Stimulated activated CD8-positive, alpha-beta memory T cell treated with anti-CD3 and anti-CD28 coated beads, Interleukin-7, amount 100 ng/mL, for 24 hours (primary cell): ENCODE results near the gene KLHL10.
"Not testable (repeated sequence)": the region's sequence is repeated elsewhere in the genome, so short reads cannot be mapped to it uniquely, and the experiment has no call there.

ENCODE experiments used
- DNase-seq: peaks from one replicate; pipeline ENCODE4 v3.0.0-alpha.2; 2020; ENCODE audit warnings: low read depth

The KLHL10 gene

GRCh38 chr17:41813152-41813680, 24.4 kb upstream of the KLHL10 start:
- DNase-seq: no peak

- DNase-seq: no peak
These were observed 23.9 kb upstream of the KLHL10 start for GRCh38 chr17:41813699-41814124.

- DNase-seq: no peak
These were observed 23.4 kb upstream of the KLHL10 start for GRCh38 chr17:41814195-41814594.

DNA sequence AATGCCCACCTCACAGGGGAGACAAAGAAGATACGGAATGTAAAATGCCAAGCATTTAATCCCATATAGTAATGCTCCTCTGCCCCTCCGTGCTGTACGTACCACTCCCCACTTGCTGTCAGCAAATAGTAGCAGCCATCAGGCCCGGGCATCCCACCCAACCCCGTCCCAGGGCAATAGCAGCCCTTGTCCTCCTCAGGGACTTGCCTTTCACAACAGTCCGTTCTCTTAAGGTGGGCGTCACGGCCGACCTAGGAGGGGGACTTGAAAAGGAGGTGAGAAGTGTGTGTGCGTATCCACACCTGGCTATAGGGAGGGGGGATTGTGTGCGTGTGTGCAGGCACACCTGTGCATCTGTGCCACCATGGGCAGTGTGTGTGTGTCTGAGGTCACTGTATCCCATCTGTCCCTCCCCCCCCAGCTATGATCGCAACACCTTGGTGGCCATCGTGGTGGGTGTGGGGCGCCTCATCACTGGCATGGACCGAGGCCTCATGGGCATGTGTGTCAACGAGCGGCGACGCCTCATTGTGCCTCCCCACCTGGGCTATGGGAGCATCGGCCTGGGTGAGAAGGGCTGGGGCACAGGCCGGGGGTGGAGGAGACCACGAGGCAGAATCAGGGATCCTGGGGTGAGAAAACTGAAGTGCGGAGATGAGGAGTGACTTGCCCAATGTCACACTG, 20.8 kb upstream of the KLHL10 start:
- DNase-seq: no peak

DNA sequence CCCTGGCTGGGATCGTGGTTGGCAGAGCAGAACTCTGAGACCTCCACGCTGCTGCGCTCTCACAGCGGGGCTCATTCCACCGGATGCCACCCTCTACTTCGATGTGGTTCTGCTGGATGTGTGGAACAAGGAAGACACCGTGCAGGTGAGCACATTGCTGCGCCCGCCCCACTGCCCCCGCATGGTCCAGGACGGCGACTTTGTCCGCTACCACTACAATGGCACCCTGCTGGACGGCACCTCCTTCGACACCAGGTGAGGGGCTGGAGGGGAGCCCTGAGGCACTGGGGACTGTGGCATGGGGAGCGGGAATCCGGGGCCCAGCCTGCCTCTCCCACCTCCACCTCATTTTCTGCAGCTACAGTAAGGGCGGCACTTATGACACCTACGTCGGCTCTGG, 19.6 kb upstream of the KLHL10 start:
- DNase-seq: no peak

GRCh38 chr17:41821776-41822175, 15.8 kb upstream of the KLHL10 start:
- DNase-seq: no peak

DNA sequence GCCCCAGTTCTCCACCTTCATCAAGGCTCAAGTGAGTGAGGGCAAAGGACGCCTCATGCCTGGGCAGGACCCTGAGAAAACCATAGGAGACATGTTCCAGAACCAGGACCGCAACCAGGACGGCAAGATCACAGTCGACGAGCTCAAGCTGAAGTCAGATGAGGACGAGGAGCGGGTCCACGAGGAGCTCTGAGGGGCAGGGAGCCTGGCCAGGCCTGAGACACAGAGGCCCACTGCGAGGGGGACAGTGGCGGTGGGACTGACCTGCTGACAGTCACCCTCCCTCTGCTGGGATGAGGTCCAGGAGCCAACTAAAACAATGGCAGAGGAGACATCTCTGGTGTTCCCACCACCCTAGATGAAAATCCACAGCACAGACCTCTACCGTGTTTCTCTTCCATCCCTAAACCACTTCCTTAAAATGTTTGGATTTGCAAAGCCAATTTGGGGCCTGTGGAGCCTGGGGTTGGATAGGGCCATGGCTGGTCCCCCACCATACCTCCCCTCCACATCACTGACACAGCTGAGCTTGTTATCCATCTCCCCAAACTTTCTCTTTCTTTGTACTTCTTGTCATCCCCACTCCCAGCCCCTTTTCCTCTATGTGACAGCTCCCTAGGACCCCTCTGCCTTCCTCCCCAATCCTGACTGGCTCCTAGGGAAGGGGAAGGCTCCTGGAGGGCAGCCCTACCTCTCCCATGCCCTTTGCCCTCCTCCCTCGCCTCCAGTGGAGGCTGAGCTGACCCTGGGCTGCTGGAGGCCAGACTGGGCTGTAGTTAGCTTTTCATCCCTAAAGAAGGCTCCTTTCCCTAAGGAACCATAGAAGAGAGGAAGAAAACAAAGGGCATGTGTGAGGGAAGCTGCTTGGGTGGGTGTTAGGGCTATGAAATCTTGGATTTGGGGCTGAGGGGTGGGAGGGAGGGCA, 15.1 kb upstream of the KLHL10 start:
- DNase-seq: no peak

- no peak for DNase-seq
These were observed 14.5 kb upstream of the KLHL10 start for GRCh38 chr17:41823141-41823524.

GRCh38 chr17:41823580-41823979, 14.0 kb upstream of the KLHL10 start:
- no peak for DNase-seq

DNA sequence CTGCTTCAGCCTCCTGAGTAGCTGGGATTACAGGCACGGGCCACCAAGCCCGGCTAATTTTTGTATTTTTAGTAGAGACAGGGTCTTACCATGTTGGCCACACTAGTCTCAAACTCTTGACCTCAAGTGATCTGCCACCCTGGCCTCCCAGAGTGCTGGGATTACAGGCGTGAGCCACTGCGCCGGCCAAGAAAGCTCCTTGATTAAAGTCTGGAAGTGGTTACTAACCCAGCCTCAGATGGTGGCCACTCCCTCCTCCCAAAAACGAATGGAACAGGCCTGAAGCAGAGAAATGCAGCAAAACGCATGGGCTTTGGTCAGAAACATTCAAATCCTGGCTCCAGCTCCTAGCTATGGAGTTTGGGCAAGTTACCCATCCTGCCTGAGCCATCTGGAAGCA, 13.5 kb upstream of the KLHL10 start:
- no peak for DNase-seq

DNA sequence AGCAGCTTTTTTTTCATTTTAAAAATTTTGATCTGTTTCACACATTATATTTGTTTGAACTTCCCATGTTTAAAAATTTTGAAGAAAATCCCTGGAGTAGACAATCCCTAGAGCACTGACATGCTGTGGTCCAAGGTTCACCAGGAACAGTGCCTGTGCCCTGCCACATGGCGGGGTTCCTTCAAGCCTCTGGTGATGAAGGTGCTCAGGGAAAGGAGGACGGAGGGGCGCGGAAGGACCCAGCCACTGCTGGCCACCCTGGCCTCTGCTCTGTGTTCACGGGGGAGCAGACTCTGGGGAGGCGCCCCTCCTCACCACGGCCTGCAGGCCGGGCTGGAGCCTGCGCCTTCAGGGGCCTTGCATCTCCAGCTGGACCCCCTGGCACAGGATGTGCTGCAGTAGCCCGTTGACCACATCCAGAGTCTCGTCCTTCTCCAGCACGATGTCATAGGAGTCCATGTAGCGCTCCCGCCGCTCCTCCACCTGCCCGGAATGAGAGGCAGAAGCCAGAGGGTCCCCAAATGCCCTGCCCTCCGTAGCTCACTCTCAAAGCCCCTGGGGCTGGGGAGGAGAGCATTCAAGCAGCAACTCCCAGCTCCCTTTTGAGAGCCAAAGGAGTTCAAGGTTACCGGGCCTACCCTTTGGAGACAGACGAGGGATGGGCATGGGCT, 12.3 kb upstream of the KLHL10 start:
- no peak for DNase-seq

GRCh38 chr17:41829961-41830360, 7.7 kb upstream of the KLHL10 start:
- not testable (repeated sequence) for DNase-seq

DNA sequence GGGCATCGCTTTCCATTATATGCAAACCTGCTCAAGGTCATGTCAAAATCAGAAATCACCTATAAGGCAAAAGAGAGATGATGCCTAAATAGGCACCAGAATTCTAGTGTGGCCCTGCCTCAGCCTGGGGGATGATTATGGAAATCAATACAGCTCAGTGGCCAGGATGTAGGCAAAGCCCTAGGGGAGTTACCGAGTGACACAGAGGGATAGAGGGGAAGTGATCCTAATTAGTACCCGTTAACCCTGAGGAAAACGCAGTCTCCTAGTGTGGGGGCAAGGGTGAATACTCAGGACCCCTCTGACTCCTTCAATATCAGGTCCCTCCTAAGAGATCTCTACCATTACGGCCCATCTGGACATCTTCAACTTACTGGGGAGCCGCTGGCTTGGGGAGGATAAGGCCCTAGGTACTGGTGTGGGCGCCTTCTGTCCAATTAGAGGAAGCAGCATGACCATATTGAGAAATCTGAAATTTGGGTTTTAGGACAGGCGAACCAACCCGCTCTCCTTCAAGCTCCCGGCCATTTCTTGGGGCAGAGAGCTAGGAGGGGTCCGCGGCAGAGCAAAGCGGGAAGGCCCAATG, 2.3 kb upstream of the KLHL10 start:
- DNase-seq: no peak

DNA sequence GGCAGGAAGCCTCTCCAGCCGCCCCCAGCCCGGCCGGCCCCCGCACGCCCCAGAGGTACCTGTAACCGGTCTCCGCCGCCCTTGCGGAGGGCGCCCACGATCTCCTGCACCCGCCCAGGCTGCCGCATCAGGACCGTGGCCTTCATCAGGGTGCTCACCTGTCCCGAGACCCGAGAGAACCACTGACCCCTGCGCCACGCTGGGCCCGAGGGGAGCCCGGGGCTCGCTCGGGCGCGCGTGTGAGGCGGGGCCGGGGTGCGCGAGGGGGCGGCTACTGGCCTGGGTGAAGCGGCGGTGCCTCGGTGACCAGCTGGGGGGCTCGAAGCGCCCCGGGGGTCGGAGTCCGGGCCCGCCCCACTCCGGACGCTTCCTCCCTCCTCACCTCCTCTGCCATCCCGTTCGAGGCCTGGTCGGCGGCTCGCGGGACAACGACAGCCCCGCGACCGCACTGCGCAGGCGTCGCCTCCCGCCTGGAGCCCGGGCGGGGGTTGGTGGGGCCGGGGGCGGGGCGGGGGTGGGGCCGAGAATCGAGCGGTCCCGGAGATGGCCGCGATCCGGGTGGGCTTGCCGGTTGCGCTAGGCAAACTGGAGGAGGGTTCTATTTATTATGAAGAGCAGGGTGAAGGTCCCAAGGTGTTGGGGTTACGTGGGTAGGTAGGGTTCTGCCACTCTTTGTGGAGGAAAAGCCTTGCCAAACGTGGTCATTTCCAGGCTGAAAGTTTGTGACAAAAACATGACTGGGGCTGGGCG, 1.6 kb upstream of the KLHL10 start, which contains the start of gene NT5C3B:
NT5C3B (minus strand) TSS at position 433 of the 750 bp plus-strand sequence; CDS start at position 394, 39 bp downstream.
- peak; percentile 28 for DNase-seq

DNA sequence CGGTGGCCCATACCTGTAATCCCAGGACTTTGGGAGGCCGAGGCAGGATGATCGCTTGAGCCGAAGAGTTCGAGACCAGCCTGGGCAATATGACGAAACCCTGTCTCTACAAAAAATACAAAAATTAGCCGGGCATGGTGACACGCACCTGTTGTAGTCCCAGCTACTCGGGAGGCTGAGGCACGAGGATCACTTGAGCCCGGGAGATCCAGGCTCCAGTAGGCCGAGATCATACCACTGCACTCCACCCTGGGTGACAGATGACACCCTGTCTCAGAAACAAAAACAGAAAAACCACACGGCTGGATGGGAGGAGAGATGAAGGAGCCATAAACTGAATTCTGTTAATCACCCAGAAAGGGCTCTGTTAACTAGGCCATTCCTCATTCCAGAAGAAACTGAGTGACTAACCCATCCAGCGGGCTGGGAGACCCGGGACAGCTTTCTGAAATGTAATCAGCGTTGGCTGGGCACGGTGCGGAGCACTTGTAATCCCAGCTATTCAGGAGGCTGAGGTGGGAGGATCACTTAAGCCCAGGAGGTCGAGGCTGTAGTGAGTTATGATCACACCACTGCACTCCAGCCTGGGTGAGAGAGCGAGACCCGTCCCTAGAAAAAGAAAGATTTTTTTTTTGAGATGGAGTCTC, 952 bp upstream of the KLHL10 start:
- no peak for DNase-seq

DNA sequence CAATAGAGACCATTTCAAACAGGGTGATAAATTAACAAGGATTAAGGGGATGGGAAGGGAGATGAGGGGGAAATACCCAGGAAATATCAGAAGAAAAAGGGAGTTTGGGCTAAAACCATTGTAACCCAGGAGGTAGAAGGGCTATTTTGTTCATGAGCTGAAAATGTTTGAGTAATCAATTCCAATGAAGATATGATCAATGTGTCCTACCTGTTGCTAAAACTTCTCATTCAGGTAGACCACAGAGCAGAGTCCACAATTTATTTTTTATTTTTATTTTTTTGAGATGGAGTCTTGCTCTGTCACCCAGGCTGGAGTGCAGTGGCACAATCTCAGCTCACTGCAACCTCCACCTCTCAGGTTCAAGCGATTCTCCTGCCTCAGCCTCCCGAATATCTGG, 1.8 kb downstream of the KLHL10 start:
- DNase-seq: not testable (repeated sequence)

DNA sequence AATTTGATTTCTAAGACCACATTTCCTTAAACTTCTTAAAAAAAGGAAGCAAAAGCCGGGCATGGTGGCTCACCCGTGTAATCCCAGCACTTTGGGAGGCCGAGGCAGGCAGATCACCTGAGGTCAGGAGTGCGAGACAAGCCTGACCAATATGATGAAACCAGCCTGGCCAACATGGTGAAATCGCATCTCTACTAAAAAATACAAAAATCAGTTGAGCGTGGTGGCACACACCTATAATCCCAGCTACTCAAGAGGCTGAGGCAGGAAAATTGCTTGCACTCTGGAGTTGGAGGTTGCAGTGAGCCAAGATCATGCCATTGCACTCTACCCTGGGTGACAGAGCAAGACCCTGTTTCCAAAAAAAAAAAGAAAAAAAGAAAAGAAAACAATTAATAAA, 3.2 kb downstream of the KLHL10 start:
- DNase-seq: not testable (repeated sequence)

- no peak for DNase-seq
These were observed 7.3 kb downstream of the KLHL10 start for GRCh38 chr17:41844971-41845370.

DNA sequence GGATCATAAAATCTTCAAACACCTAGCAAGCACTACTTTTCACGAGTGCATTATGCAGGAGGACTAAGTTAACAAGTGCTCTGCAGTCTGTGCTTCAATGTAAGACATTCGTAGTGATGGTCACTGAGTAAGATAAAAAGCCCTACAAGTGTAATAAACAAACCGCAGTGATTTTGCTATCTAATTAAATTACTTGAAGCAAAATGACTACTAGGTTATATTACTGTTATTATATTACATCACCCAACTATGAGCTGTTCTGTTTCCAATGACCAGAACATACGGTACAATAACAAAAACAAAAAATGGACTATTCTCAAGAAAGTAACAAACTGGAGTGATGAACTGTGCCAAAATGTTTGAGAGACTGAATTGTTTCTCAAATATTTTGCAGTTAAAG, 11.2 kb downstream of the KLHL10 start:
- DNase-seq: no peak

DNA sequence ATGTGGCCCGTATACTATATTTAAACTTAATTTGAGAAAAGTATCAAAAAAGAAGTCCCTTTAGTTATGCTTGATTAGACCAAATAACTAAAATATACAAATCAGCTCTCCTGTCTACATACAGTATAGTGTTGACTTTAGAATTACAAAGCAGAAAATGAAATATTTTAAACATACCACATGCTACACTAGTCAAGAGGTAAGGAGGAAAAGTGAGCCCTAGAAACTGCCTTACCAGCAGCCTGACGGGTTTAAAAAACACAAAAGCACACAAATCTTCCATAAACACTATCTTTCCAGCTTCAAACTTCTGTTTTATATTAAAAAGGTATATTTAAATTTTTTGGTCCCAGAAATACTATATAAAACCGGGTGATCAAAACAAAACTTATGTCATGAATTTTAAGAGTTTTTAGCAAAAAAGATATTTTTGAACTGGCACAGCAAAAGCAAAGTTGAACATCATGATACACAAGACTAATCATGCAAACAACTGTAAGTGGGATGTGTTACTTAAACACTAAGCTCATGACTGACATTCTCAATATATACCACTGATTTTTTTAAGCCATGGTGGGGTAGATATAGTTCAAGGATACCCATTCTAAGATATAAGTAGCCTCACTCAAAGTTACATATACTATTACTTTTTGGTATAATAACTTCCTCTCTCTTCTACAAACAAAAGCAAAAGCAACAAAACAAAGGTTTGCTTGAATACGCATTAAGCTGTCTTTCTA, 11.8 kb downstream of the KLHL10 start:
- DNase-seq: no peak
